Measurements from ENCODE around the gene TRIM47.
"Not testable (repeated sequence)": the region's sequence is repeated elsewhere in the genome, so short reads cannot be mapped to it uniquely, and the experiment has no call there.

TRIM47 gene

DNA sequence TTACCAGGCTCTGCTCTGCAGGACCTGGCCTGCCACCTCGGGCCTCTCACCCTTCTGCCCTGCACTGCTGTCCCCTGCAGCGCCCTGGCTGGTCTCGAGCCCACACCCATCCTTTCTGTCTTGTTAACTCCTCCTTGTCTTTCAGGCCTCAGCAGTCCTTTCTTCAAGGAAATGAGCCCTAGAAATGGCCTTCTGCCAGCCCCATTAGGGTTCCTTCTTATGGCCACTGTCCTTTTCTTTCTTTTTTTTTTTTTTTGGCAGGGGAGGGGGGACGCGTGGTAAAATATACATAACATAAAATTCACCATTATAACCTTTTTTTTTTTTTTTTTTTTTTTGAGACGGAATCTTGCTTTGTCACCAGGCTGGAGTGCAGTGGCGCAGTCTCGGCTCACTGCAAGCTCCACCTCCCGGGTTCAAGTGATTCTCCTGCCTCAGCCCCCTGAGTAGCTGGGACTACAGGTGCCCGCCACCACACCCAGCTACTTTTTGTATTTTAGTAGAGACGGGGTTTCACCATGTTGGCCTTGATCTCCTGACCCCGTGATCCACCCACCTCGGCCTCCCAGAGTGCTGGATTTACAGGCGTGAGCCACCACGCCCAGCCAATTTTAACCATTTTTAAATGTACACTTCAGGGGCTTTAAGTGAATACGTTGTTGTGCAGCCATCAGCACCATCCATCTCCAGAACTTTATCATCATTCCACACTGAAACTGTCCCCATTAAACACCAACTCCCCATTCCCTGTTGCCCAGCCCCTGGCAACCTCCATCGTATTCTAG lies 12.8 kb downstream of the TRIM47 start:
- DNase-seq, result not testable (repeated sequence)

DNA sequence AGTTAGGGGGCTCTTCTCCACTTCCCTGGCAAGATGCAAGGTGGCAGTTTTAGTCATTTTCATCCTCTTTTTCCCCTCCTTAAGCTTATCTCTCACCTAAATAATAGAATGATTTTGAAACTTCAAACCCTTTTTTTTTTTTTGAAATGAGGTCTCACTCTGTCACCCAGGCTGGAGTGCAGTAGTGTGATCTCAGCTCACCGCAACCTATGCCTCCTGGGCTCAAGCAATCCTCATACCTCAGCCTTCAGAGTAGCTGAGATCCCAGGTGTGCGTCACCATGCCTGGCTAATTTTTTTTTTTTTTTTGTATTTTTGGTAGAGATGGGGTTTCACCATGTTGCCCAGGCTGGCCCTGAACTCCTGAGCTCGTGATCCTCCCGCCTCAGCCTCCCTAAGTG lies 13.5 kb downstream of the TRIM47 start:
- peak; percentile 43 for DNase-seq

DNA sequence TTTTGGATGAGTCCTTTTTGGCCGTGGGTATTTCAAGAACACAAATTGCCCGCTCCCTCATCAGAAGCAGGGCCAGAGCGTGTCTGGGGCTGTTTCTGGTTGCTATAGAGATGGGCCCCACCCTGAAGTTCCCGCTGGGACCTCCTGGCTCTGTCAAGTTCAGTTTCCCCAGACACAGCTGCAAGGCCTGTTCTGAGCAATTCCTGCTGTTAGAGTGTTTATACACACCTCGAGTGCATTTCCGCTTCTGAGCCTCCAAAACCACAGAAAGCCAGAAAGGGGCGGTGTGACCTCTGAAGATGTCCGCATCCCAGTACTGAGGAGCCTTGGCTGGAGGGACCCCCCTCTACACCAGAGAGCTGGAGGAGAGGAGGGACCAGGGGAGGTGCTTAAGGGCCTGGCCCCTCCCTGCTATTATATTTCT lies 13.9 kb downstream of the TRIM47 start:
- DNase-seq, result peak; percentile 84

DNA sequence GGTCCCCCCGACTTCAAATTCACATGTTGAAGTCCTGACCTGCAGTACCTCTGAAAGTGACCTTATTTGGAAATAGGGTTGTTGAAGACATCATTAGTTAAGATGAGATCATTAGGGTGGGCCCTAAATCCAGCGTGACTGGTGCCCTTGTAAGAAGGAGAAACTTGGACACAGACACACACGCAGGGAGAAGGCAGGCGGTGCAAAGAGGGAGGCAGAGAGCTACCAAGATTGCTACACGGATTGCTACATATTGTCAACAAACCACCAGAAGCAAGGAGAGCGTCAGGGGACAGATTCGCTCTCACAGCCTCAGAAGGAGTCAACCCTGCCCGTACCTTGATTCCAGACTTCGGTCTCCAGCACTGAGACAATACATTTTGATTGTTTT lies 16.5 kb downstream of the TRIM47 start:
- no peak for DNase-seq

DNA sequence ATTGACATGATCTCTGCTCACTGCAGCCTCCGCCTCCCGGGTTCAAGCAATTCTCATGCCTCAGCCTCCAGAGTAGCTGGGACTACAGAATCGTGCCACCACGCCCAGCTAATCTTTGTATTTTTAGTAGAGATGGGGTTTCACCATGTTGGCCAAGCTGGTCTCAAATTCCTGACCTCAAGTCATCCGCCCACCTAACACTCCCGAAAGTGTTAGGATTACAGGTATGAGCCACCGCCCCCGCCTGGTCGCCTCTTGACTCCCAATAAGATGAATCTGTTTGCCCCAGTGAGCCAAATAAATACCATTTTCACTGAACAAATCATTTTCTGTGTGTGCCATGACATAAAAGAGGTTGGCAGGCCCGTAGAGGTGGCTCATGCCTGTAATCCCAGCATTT lies 19.0 kb downstream of the TRIM47 start:
- DNase-seq, result not testable (repeated sequence)

DNA sequence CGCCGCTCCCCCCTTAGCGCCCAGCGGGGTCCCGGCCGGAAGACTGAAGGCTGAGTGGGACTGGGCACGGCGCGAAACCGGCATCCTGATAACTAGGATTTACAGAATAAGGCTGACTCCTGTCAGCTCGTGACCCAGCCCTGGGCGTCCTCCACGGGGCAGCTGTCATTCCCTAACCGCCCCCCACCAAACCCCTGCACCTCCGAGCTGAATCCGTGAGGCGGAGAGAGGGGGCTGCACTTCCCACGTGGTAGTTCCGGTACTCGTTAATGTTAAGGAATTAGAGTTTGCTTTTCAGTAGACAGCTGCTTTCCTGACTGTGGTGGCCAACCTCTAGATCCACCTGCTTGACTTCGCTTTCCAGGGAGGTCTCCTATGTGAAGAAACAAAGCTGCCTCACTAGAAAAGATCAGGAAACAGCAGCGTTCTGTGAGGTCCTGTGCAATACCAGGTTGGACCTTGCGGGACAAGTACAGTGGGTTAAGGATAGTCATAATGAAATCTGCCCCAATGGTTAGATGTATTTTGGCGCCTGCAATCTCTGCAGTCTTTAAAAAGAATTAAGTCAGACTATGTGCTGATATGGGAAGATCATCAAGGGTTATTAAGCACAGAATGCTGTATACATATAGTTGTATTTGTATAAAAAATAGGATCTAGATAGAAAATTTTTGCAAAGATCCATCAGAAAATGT lies 22.2 kb downstream of the TRIM47 start:
- peak; percentile 53 for DNase-seq

DNA sequence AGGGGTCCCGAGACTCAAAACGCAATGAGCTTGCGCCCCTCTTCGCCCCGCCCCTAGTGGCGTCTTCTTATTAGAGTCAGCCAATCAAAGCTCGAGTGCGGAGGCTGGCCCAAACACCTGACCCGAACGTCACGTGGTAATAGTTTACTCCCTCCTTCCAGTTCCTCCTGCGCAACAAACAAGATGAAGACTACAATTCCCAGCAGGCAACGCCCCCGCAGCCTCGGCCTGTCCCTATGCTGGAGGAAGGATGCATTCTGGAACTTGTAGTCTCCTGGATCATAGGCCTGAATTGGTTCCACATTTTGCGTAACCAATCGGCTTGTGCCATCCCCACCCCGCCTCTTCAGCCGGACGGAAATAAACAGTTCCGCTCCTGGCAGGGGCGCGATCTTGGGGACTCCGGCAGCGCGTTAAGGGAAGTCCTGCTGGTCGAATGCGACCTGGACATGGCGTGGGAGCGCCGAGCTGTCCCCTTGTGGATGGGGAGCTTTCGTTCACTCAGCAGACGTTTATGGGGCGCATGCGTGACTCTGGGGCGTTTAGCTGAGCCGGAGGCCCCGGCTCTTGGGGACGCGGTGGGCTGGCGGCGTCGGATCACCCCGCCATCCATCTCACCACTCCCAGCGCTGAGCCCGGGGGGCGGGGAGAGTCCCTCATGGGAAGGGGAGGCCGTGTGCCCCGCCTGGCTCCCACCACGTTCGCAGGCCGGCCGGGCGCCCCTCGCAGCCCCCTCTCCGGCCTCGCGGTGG lies 22.9 kb downstream of the TRIM47 start, which contains the start of gene WBP2:
Gene WBP2, minus strand, starts transcription at position 26 of the 752 bp plus-strand sequence. CDS start 38 bp downstream, outside the sequence.
- peak; percentile 99 for DNase-seq

DNA sequence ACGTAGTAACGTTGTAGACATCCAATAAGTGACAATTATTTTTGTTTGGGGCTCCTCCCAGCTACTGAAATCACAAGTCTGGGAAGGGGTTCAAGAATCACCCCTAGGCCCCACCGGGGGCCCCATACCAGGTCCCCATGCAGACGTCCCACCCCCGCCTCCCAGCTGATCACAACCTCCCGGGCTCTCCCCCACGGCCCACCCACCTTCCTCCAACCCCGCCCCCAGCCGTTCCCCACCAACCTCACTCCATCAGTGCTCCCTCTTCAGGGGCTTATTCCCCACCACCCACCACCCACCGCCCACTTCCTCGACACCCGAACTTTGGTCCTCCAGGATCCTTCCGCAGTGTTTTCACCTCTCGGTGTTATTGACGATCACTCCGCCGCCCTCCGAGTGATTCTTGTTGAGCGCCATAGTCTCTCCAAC lies 23.5 kb downstream of the TRIM47 start:
- DNase-seq, result no peak

DNA sequence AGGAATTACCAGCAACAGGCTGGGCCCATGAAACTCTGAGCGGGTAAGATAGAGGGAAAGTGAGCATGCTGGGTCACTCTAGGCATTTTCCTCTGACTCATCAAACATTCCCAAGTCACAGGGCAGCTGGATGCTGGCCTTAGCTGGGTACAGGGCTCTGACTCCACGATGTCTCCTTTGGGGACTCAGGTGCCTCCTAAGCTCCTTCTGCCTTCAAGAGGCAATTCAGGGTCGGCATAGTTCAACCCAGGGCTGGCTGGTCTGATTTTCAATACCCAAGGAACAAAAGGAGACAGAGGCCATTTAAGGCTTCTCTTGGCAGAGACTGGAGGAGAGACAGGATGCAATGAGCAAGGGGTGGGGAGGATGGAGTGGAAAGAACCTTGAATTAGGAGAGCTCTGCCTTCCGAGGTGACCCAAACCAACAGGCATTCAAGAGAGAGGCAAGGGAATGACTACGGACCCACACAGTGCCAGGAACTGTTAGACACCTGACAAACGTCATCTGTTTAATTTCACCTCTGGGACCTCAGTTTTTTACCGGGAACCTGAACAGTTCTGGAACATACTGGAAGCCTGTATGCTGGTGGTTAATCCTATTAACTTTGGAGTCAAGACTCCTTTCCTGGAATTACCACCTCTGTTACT lies 24.2 kb downstream of the TRIM47 start:
- DNase-seq, result no peak

DNA sequence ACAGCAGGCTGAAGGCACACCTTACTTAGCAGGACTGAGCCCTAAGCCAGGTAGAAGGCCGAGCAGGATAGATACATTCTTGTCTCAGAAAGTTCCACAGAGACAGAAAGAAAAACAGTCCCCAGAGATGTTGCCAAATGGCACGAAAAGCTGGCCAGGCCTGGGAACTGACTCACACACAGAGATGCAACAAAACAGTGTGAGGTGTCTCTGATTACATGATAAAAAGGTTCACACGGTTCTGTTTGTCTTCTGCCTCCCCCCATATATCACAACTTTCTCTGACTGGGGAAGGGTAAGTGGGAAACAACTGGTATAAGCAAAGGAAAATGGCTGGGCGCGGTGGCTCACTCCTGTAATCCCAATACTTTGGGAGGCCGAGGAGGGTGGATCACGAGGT lies 24.9 kb downstream of the TRIM47 start:
- no peak for DNase-seq

DNA sequence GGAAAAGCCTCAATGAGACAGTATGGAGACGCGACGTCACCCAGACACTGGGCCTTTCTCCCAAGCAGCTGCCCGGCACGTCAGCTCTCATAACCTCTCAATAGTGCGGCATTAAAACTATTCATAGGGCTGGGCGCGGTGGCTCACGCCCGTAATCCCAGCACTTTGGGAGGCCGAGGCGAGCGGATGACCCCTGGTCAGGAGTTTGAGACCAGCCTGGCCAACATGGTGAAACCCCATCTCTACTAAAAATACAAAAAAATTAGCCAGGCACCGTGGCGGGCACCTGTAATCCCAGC lies 26.7 kb downstream of the TRIM47 start:
- DNase-seq, result not testable (repeated sequence)

DNA sequence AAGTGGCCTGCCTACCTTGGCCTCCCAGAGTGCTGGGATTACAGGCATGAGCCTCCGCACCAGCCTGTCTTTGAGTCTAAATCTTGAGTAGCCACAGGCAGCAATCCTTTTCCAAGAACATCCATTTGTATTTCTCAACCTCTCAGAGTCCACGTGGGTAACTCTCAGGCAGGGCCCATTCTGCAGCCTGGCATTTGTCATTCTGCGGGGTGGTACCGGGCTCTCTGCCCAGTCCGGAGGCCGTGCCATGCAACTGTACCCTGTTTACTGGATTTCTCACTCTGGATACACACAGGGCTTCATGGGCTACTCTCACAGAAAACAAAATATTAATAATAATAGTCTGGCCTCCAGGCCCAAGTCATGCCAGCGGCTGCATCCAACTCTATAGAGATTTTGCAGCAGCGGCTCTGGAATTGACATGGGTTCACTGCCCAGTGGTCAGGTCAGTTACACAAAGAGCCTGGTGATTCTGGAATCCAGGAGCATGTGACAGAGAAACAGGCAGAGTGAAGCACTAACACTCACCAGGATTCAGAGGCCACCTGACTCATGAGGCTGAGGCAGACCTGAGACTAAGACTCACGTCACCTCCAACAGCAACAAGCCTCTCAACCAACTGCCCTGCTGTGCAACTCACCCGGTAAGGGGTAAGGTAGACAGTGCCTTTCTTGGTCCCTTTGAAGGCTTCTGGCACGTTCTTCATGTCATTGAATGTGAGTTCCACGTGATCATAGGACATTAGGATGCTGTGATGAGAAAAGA lies 27.3 kb downstream of the TRIM47 start:
- DNase-seq, result no peak

DNA sequence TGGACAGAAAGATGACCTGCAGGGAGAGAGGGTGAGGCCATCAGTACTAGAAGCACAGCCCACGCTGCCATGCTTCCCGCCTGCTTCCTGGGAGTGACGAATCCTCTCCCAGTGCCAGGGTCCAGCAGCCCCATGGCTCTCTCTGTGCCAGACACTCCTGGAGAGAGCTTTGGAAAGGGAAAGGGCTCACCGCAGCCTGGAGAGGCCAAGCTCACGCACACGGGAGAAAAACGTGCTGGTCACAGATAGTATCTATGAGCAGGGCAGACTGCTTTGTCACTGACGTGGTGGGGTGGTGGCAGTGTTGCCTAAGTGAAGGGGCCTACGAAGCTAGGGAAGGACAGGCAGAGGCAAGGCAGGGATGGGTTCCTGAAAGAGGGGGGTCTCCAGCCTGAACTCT lies 28.7 kb downstream of the TRIM47 start:
- DNase-seq, result no peak

DNA sequence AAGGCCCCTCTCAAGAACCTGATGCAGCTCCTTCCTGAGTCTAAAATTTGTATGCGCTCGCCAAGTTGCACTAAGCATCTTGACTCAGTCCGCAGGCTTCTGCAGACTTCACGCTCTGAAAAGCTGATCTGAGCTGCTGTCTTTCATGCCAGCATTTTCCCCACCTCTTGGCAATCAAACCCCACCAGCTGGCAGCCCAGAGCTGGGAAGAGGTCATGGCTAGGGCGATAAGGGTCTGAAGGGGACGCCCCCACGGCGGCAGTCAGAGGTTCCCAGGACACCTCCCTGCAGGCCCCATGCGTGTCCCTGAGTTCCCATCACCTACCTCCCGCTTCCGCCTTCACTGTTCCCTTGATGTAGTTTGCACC lies 29.1 kb downstream of the TRIM47 start:
- DNase-seq, result no peak

DNA sequence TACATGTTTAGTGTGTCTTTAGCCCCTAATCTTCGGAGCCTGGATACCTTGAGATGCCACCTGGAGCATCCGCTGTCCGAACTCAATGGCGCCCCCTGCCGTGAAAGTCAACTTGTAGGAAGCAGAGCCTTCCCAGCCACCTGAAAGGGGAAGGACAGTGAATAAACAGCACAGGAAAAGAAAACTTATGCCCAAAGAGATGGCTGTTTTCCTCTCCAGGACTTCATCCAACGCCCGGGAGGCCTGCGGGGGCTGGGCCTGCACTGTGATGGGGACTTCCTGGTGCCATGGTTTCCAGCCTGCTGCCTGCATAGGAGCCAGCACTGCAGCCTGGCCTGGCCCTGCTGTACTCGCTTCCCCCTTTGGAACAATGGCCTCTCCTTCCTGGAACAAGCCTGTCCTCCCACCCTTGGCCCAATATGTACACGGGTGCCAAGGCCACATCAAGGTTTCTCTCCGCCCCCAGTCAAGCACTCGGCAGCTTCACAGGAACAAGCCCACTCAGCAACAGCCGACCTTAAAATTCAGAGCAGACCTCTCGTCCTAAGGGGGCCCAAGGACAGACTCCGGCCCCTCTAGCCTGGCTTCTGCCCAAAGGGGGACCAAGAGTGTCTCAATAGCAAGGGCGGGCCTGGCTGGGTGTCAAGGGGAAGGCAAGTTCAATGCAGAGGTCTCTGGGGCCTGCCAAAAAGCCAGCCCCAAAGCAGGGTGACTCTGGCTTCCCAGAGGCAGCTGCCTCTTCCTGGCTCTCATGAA lies 29.7 kb downstream of the TRIM47 start:
- DNase-seq, result peak; percentile 74

DNA sequence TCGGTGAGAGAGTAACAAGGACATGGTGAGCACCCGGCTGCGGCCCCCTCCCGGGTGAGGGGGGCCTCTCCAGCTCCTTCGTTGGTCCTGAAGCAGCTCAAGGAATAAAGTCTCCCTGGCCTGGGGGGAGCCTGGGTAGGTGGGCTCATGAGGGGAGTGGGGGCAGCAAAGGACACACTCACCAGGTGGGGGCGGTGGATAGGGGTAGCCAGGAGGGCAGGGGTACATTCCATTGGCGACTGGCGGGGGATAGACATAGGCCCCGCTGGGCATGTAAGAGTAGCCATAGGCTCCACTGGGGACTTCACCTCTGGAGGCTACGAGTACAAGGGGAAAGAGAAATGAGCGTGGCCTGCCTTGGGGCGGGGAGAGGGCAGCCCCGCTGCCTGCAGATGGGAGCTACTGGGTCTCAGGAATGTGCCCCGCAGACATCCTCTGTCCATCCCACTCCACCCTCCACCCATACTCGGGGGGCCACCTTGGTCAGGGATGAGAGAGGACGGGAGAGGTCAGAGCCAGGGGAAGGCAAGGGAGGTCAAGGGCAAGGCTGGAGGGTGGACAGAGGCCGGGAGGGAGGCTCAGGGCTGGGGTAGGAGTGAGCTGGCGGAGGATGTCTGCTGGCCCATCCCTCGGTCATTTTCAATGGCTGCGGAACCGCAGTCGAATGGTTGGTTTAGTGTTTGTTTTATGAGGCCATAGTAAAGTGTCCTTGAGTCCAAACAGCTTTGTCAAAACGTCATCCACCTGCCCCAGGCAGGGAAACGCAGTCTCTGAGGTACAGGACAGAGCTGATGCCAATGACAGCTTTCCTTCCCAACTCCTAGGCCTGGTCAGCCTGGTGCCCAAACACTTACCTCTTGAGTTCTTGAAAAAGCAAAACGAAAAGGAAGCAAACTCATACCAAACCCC lies 30.5 kb downstream of the TRIM47 start:
- DNase-seq, result no peak

DNA sequence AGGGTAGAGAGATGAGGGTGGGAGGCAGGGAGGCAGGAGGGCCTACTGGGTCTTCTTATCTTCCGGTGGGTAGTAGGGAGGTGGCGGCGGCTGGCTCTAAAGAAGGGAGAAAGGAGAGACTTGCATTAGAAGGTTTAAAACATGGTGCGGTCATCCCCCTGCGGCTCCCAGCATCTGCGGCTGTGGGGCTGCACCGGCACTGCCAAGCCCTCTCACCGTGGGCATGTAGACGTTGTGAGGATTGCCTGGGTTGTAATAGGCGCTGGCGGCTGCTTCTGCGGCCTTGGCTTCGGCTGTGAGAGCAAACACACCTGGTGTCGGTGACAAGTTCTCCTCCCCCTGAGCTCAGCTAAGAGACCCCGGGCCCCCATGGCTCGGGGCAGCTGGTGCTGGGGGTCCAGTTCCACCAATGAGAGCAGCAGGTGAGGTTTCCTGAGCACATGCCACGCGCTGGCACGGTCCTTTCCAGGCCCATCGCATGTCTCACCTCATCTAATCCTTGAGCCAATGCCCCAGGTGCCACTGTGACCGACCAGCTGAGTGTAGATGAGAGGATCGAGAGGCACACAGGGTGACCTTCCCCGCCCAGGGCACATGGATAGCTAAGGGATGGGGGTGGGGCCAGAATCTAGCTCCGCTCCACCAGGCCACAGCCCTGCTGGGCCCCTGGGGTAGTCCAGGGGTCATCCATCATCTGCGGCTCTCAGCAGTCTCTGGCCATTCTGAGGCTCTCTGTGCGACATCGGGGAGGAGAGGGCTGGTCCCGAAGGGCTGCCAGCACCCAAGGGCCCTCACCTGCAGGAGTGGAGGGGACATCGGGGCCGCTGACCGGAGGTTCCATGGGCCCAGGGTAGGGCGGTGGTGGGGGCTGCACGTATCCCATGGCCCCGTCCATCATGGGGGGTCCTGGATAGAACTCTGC lies 31.4 kb downstream of the TRIM47 start:
- no peak for DNase-seq

DNA sequence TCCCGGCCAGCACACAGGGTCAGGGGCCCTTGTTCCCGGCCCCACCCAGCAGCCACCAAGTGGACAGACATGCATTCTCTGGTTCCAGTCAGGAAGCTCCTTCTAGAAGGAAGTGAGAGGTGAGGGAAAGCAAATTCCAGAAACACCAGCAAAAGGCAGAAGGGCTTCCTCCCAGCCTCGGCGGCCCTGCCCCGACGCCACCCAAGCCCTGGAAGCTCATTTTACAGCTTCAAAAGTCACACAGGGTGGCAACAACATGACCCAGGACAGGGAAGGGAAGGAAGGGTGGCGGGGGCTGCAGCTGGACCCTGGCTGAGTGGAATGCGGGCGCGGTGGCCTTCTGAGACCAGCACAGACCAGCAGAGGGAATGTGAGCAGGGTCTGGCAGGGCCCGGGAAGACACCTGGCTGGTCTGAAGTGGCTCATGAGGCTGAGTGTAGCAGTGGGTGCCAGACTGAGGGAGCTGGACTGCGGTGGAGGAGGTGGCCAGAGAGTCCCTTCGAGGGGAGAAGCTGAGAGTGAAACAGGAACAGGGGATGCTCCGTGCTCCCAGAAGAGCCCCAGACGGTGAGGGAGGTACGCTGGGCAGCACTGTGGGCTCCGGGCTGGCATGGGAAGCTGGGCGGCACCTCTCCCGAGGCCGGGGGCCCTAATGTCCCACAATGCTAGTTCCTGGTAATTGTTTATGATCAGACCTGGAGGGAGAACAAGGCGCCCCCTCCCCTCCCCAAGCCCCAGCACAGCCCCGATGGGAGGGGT lies 32.3 kb downstream of the TRIM47 start:
- DNase-seq, result no peak
